Subcutaneous preadipocyte (primary cell): Measurements from ENCODE around the gene ZNF30. TPM values are rescaled to one million over a fixed set of nuclear protein-coding genes. Genes with fewer than 3 reads are reported as not detected.

Source experiments
- total RNA-seq: library from RNA; depleted of rRNA; stranded (reverse); fragments of >200 nt; gene quantifications from 2 replicates; pipeline ENCODE4 v1.2.3, GENCODE V29; 2012

Gene ZNF30
- total RNA-seq: 2.6 and 2.7 TPM in 2 replicates

GRCh38 chr19:34926685-34927375, at the start of gene ZNF30:
ZNF30 (plus strand) TSS chr19:34926903; CDS start chr19:34929948, 3,045 bp downstream.

GRCh38 chr19:34963573-34964406, 37.1 kb downstream of the ZNF30 start, which contains the start of gene ZNF792:
ZNF792 (minus strand) TSS chr19:34964229; CDS start chr19:34963662, 567 bp downstream.

Other genes starting within 250 kb of the ZNF30 start
- under 0.01 and 0.20 TPM in 2 replicates for gene SCGB2B2, start 249.7 kb upstream of the ZNF30 start, total RNA-seq
- 13.1 and 13.2 TPM in 2 replicates for gene ZNF302, start 249.2 kb upstream of the ZNF30 start, total RNA-seq
- 8.4 and 9.6 TPM in 2 replicates for gene ZNF181, start 192.7 kb upstream of the ZNF30 start, total RNA-seq
- 4.8 and 5.9 TPM in 2 replicates for gene ZNF599, start 153.7 kb upstream of the ZNF30 start, total RNA-seq
- 3.1 and 3.7 TPM in 2 replicates for gene ZNF792, start 37.3 kb downstream of the ZNF30 start, total RNA-seq
- 21.3 and 31.5 TPM in 2 replicates for gene GRAMD1A, start 73.4 kb downstream of the ZNF30 start, total RNA-seq
- gene SCN1B, start 103.6 kb downstream of the ZNF30 start, total RNA-seq: 2.2 TPM in 2 replicates
- gene HPN, start 114.8 kb downstream of the ZNF30 start, total RNA-seq: not detected in 2 replicates
- not detected in 2 replicates for gene FXYD3, start 188.9 kb downstream of the ZNF30 start, total RNA-seq
- under 0.01 and 0.20 TPM in 2 replicates for gene LGI4, start 208.2 kb downstream of the ZNF30 start, total RNA-seq
- gene FXYD1, start 211.9 kb downstream of the ZNF30 start, total RNA-seq: 1.5 TPM in 1 of 2 replicates, not detected in the other
- not detected in 2 replicates for gene FXYD7, start 216.4 kb downstream of the ZNF30 start, total RNA-seq
- gene FXYD5, start 227.8 kb downstream of the ZNF30 start, total RNA-seq: 64.9 and 80.5 TPM in 2 replicates